Hepatocyte (in vitro differentiated cells): ENCODE data around the gene KRTAP9-3. TPM values are rescaled to one million over a fixed set of nuclear protein-coding genes. Genes with fewer than 3 reads are reported as not detected.
A peak's percentile ranks its signal among the peaks of the same experiment; 100 is the strongest.

Experiments
- DNase-seq: peaks from one replicate; pipeline ENCODE4 v3.0.0-alpha.2; 2016; ENCODE audit warnings: low spot score
- H2AFZ ChIP-seq: fragments of 200-600 bp; sonication (generic); 2 replicates; pipeline ENCODE4 v1.6.0; 2016; ENCODE audit warnings: antibody characterized with exemption, mild to moderate bottlenecking
- H3K27ac ChIP-seq: fragments of 200-600 bp; sonication (generic); 2 replicates; pipeline ENCODE4 v1.5.1; 2016; ENCODE audit warnings: mild to moderate bottlenecking
- H3K27me3 ChIP-seq: fragments of 200-600 bp; sonication (generic); 2 replicates; pipeline ENCODE4 v1.6.1; 2016
- H3K36me3 ChIP-seq: fragments of 200-600 bp; sonication (generic); replicated peaks from 2 replicates; pipeline ENCODE4 v1.5.1; 2016; ENCODE audit warnings: low read depth; ENCODE audit not compliant: insufficient read depth
- H3K4me1 ChIP-seq: fragments of 200-600 bp; sonication (generic); 2 replicates; pipeline ENCODE4 v1.5.1; 2016; ENCODE audit warnings: mild to moderate bottlenecking, moderate library complexity; ENCODE audit not compliant: insufficient read depth
- H3K4me2 ChIP-seq: fragments of 200-600 bp; sonication (generic); 2 replicates; pipeline ENCODE4 v1.6.0; 2016
- H3K4me3 ChIP-seq: fragments of 200-600 bp; sonication (generic); 2 replicates; pipeline ENCODE4 v1.5.1; 2016; ENCODE audit warnings: mild to moderate bottlenecking
- H3K79me2 ChIP-seq: fragments of 200-600 bp; sonication (generic); 2 replicates; pipeline ENCODE4 v1.6.0; 2017; ENCODE audit warnings: mild to moderate bottlenecking
- H3K9me2 ChIP-seq: fragments of 200-600 bp; sonication (generic); replicated peaks from 2 replicates; pipeline ENCODE4 v1.6.0; 2017; ENCODE audit warnings: mild to moderate bottlenecking; ENCODE audit not compliant: insufficient read depth
- H3K9me3 ChIP-seq: fragments of 200-600 bp; sonication (generic); 2 replicates; pipeline ENCODE4 v1.5.1; 2016; ENCODE audit warnings: low read depth, mild to moderate bottlenecking
- H4K20me1 ChIP-seq: fragments of 200-600 bp; sonication (generic); 2 replicates; pipeline ENCODE4 v1.6.0; 2016; ENCODE audit warnings: mild to moderate bottlenecking; ENCODE audit not compliant: insufficient read depth, poor library complexity, severe bottlenecking
- CTCF ChIP-seq: fragments of 200-600 bp; sonication (generic); IDR thresholded peaks from 2 replicates; pipeline ENCODE4 v1.5.1; 2016; ENCODE audit warnings: antibody characterized with exemption, mild to moderate bottlenecking; ENCODE audit not compliant: poor library complexity
- EZH2 ChIP-seq: fragments of 200-600 bp; sonication (generic); IDR thresholded peaks from 2 replicates; pipeline ENCODE4 v1.6.1; 2016; ENCODE audit warnings: antibody characterized with exemption, mild to moderate bottlenecking, borderline replicate concordance
- EZH2phosphoT487 ChIP-seq: fragments of 200-600 bp; sonication (generic); IDR thresholded peaks from one replicate; pipeline ENCODE4 v1.6.1; 2018; ENCODE audit warnings: antibody characterized with exemption, mild to moderate bottlenecking, low read depth, moderate library complexity; ENCODE audit not compliant: unreplicated experiment, severe bottlenecking
- WGBS: methylation state at CpG from one replicate; pipeline ENCODE4 v1.1.6; 2016; ENCODE audit warnings: low lambda C conversion rate; ENCODE audit errors: missing lambda C conversion rate; 5-methylcytosine and 5-hydroxymethylcytosine counted together
- polyA plus RNA-seq: library from polyadenylated mRNA; unstranded; fragments of >200 nt; fragmentation: Nextera tagmentation; extraction: Ambion mirVana; gene quantifications from 2 replicates; pipeline ENCODE4 v1.2.1, GENCODE V29; 2016
- total RNA-seq: library from RNA; depleted of rRNA; stranded (reverse); fragments of >200 nt; gene quantifications from 2 replicates; pipeline ENCODE4 v1.2.3, GENCODE V29; 2014

KRTAP9-3 gene
- total and polyA plus RNA-seq, 2 experiments from 2014 or later = not detected

DNA sequence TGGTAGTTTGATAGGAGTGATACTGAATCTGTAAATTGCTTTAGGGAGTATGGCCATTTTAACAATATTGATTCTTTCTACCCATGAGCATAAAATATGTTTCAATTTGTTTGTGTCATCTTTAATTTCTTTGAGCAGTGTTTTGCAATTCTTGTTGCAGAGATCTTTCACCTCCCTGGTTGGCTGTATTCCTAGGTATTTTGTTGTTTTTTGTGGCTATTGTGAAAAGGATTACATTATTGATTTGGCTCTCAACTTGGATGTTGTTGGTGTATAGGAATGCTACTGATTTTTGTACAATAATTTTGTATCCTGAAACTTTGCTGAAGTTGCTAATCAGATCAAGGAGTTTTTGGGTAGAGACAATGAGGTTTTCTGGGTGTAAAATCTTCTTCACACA, 26.2 kb downstream of the KRTAP9-3 start:
- Histone ChIP-seq H3K4me1 (no peaks in the 10 kb centered on the region), H3K36me3 (no peaks in the 10 kb centered on the region), H2AFZ (no peak overlapping the region), H4K20me1 (no peaks in the 10 kb centered on the region), H3K27ac (no peak overlapping the region), H3K9me2 (no peaks in the 10 kb centered on the region), H3K4me3 (no peak overlapping the region), H3K4me2 (no peak overlapping the region), H3K79me2 (no peaks in the 10 kb centered on the region), H3K27me3 (peaks cover 20% of the 10 kb centered on the region), H3K9me3 (no peaks in the 10 kb centered on the region)
- no peak for TF ChIP-seq CTCF
- TF ChIP-seq EZH2 = no peak
- no peak for TF ChIP-seq EZH2phosphoT487
- DNase-seq = no peak

DNA sequence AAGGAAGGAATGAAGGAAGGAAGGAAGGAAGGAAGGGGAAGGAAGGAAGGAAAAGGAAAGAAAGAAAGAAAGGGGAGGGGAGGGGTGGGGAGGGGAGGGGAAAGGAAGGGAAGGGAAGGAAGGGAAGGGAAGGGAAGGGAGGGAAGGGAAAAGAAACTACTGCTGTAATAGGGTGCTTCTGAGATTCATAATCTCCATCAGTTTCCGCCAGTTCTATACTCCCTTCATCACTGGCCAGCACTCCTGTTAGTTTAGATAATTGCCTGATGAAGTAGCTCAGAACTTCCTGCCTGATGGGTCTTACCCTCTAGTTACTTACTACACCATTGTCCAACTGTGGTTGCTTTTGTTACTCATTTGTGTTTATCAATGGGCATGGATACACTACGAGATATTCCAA, 31.0 kb downstream of the KRTAP9-3 start:
- H3K9me3 ChIP-seq = no peaks in the 10 kb centered on the region
- DNase-seq = peak; percentile 0
- WGBS = 89% methylated on average over 2 of the region's 2 CpGs
- peaks cover 12% of the 10 kb centered on the region for H3K27me3 ChIP-seq
- H2AFZ ChIP-seq = no peak overlapping the region
- no peak overlapping the region for H3K4me3 ChIP-seq
- no peaks in the 10 kb centered on the region for H4K20me1 ChIP-seq
- H3K4me1 ChIP-seq = no peaks in the 10 kb centered on the region
- no peak overlapping the region for H3K4me2 ChIP-seq
- H3K36me3 ChIP-seq = no peaks in the 10 kb centered on the region
- H3K79me2 ChIP-seq = no peaks in the 10 kb centered on the region
- TF ChIP-seq EZH2phosphoT487 (no peak), EZH2 (no peak), CTCF (no peak)
- no peaks in the 10 kb centered on the region for H3K9me2 ChIP-seq
- no peak overlapping the region for H3K27ac ChIP-seq

- Histone ChIP-seq H3K27me3 (peaks cover 12% of the 10 kb centered on the region), H3K4me3 (no peak overlapping the region), H3K9me2 (no peaks in the 10 kb centered on the region), H3K4me1 (no peaks in the 10 kb centered on the region), H3K36me3 (no peaks in the 10 kb centered on the region), H3K27ac (no peak overlapping the region), H3K9me3 (no peaks in the 10 kb centered on the region), H3K4me2 (no peak overlapping the region), H2AFZ (no peak overlapping the region), H3K79me2 (no peaks in the 10 kb centered on the region), H4K20me1 (no peaks in the 10 kb centered on the region)
- TF ChIP-seq EZH2 (no peak), CTCF (no peak), EZH2phosphoT487 (no peak)
- WGBS = 64% methylated on average over 3 of the region's 3 CpGs
- DNase-seq = peak; percentile 1
Observed at GRCh38 chr17:41264599-41264998, 32.4 kb downstream of the KRTAP9-3 start.

- Histone ChIP-seq H3K79me2 (no peaks in the 10 kb centered on the region), H3K9me2 (no peaks in the 10 kb centered on the region), H3K27ac (no peak within 1 kb of the TSS), H3K4me3 (no peak within 1 kb of the TSS), H2AFZ (no peak within 1 kb of the TSS), H3K4me1 (no peaks in the 10 kb centered on the region), H3K27me3 (peaks cover 12% of the 10 kb centered on the region), H3K36me3 (no peaks in the 10 kb centered on the region), H3K9me3 (no peaks in the 10 kb centered on the region), H3K4me2 (no peak within 1 kb of the TSS), H4K20me1 (no peaks in the 10 kb centered on the region)
- WGBS = 83% methylated on average over 2 of the region's 2 CpGs
- TF ChIP-seq EZH2phosphoT487 (no peak), EZH2 (no peak), CTCF (no peak)
- DNase-seq = peak; percentile 0
Observed at GRCh38 chr17:41265078-41265477, 32.8 kb downstream of the KRTAP9-3 start, which contains the start of gene KRTAP9-6. Gene KRTAP9-6 (plus strand): TSS chr17:41265378. CDS start chr17:41265378, 0 bp downstream.
